Retinal pigment epithelial cell (primary cell): Measurements from ENCODE around the gene PMF1.

ENCODE experiments used
- DNase-seq: peaks from one replicate; pipeline ENCODE4 v3.0.0-alpha.2; 2010; ENCODE audit warnings: low read depth
- H3K4me3 ChIP-seq: 2 replicates; pipeline ENCODE4 v1.5.1; 2011; ENCODE audit warnings: mild to moderate bottlenecking, low read length, control low read depth, moderate library complexity
- TF ChIP-seq, protein P1 (sequence below): conservative IDR thresholded peaks from 2 replicates; pipeline ENCODE4 v1.5.1; 2011; ENCODE audit warnings: low read depth, low read length, control low read depth, inconsistent platforms

PMF1 gene

DNA sequence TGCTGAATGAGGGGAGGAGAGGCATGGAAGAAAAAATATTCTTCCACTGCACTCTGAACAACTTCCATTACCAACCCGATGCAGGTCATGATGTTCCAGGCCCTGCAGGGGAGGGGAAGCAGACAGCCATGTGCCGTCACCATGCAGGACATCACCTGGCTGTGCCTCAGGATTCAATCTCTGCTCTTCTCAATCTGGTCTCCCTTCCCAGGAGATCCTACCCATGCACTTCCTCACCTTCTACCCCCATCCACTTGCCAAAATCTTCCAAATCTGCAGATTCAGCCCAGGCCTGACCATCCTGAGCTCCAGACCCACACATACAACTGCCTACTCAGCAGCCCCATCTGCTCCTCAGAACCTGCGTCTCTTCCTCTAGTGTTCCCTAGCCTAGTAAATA lies 40.8 kb downstream of the PMF1 start:
- DNase-seq, result no peak
- H3K4me3 ChIP-seq, result no peak overlapping the region
- TF ChIP-seq, protein P1, sequence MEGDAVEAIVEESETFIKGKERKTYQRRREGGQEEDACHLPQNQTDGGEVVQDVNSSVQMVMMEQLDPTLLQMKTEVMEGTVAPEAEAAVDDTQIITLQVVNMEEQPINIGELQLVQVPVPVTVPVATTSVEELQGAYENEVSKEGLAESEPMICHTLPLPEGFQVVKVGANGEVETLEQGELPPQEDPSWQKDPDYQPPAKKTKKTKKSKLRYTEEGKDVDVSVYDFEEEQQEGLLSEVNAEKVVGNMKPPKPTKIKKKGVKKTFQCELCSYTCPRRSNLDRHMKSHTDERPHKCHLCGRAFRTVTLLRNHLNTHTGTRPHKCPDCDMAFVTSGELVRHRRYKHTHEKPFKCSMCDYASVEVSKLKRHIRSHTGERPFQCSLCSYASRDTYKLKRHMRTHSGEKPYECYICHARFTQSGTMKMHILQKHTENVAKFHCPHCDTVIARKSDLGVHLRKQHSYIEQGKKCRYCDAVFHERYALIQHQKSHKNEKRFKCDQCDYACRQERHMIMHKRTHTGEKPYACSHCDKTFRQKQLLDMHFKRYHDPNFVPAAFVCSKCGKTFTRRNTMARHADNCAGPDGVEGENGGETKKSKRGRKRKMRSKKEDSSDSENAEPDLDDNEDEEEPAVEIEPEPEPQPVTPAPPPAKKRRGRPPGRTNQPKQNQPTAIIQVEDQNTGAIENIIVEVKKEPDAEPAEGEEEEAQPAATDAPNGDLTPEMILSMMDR, result no peak

DNA sequence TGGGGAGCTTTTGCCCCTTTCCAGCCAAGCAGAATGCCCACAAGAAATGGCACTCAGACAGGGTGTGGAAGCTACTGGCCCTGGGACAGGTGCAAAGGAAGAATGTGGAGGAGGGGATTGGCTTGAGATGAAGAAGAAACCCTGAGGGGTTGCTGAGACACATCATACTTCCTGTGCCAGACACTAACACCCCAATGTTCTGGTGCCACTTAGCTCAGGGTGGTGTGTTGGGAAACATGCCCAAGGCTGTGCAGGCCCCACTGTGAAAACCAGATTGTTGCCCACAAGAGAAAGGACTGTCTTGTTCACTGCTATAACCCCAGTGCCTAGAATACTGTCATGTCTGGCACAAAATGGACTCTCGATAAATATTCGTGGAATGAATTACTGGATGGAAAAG lies 44.9 kb downstream of the PMF1 start:
- H3K4me3 ChIP-seq, result no peak overlapping the region
- no peak for DNase-seq
- TF ChIP-seq, protein P1, result no peak

DNA sequence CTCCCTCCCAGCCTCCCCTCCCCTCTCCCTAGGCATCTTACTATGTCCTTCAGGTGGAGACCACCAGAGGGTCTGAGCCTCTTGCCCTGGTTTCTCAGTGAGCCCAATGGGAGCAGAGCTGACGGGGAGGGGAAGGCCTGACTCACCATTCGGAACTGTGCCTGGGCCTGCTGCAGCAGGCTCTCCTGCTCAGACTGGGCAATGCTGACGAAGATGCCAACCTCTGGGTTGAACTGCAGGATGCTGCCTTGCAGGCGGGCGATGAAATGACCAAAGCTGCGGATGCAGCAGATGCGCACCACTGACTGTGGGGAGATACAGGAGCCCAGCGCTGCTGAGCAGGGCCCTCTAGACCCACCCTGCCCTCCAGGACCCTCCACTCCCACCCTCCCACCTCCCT lies 46.1 kb downstream of the PMF1 start:
- TF ChIP-seq, protein P1, result no peak
- no peak overlapping the region for H3K4me3 ChIP-seq
- DNase-seq, result no peak

DNA sequence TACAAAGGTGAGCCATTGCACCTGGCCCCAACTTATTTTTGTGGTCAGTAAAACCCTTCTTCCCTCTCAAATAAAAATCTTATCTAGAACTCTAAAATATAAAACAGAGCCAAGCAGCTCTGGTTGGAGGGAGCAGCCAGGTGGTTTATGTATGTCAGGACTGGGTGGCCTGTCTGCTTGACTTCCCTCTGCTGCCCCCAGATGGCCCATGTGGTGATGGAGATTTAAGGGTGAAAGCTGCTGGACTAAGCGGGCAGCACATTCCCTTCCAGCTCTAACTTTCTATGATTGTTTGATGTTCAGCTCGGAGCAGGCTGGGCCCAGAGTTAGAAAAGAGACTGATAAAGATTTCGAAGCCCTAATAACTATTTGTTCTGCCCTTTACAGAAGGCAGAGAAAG lies 47.0 kb downstream of the PMF1 start:
- TF ChIP-seq, protein P1, result peak; percentile 21
- no peak overlapping the region for H3K4me3 ChIP-seq
- DNase-seq, result no peak

DNA sequence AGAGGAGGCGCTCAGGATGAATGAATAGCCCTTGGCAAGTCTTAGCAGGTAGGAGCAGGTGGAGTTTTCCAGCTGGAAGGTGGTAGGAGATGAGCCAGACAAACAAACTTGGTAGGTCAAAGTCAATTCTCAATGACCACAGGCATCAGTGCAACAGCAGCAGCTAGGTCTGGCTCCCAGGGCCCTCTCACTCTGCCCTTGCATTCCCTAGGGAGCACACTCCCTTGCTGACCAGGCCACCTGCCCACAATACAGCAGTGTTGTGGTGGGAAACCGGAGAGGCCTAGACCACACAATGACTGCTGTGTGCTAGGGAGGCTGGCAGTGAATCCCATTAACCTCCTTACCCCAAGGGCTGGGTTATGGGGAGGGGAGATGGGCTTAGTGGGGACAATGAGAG lies 48.1 kb downstream of the PMF1 start:
- DNase-seq, result no peak
- TF ChIP-seq, protein P1, result no peak
- H3K4me3 ChIP-seq, result no peak overlapping the region

DNA sequence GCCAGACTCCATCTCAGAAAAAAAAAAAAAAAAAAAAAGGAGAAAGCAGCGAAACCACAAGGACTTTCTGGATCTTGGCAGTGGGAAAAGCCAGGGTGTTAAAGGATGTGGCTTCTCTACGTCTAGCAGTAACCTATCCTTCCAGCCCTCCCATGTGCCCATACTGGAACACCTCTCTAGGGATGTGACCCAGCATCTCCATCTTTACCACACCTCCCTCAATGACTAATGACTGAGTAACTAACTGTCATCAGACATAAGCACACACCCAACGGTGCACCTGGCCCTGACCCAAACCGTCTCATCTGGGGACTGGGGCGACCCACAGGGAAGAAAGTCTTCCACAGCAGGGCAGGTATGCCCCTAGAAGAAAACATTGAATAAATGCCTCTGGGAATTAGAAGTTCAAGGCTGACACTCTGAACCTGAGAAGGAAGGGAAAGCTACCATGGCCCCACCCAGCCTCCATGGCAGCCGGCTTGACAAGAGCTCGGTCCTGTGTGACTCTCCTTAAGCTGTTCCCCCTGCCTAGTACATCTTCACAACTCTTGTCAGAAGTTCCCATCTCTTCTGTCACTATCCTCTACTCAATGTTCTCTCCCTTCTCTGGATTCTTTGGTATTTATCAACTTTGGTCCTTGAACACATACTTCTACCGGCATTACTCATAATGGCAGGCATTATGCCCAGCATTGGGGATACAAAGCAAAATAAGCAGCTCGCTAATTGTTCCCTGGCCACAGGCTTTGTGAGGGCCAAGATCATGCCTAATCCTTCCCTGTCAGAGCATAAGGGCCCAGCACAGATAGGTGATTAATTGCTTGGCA lies 49.9 kb downstream of the PMF1 start:
- TF ChIP-seq, protein P1, result no peak
- no peak overlapping the region for H3K4me3 ChIP-seq
- no peak for DNase-seq

DNA sequence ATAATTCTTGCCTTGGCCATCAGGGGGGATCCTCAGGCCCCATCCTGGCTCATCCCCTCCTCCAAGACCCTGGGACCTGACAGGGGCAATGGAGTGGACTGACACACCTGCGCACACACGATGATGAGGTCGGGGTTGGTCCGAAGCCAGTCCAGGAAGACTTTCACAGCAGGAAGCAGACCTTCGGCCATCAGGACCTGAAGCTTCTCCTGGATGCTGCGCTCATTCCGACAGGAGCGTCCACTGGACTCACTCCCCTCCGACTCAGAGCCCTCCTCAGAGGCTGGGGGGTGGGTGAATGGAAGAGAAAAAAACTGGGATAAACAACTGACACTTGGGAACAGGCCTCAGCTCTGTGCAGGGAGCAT lies 50.5 kb downstream of the PMF1 start:
- TF ChIP-seq, protein P1, result no peak
- H3K4me3 ChIP-seq, result no peak overlapping the region
- DNase-seq, result no peak
